Sigmoid colon (tissue), 7 donors: Measurements from ENCODE around the gene SLAMF7. TPM values are rescaled to one million over a fixed set of nuclear protein-coding genes. Genes with fewer than 3 reads are reported as not detected.
"Not testable (repeated sequence)": the region's sequence is repeated elsewhere in the genome, so short reads cannot be mapped to it uniquely, and the experiment has no call there.

Source experiments
- DNase-seq: peaks from one replicate; pipeline ENCODE4 v3.0.0-alpha.2; 2019
- H3K27ac ChIP-seq, 4 donors: fragments of 200-600 bp; sonication (generic); one replicate each; pipeline ENCODE4 v1.5.1; 2016 to 2019; ENCODE audit warnings: mild to moderate bottlenecking in 1 of 4
- H3K27me3 ChIP-seq, 3 donors: fragments of 200-600 bp; sonication (generic); one replicate each; pipeline ENCODE4 v1.5.1; 2019; ENCODE audit warnings: mild to moderate bottlenecking in 1 of 3
- H3K36me3 ChIP-seq, 4 donors: fragments of 200-600 bp; sonication (generic); one replicate each; pipeline ENCODE4 v1.5.1; 2016 to 2019
- H3K4me1 ChIP-seq, 4 donors: fragments of 200-600 bp; sonication (generic); one replicate each; pipeline ENCODE4 v1.5.1; 2017 to 2019
- H3K4me3 ChIP-seq, 4 donors: fragments of 200-600 bp; sonication (generic); one replicate each; pipeline ENCODE4 v1.5.1; 2017 to 2019; ENCODE audit warnings: mild to moderate bottlenecking in 2 of 4, moderate library complexity in 1 of 4
- H3K9me3 ChIP-seq, 4 donors: fragments of 200-600 bp in 3 of 4; sonication (generic) in 3 of 4; one replicate each; pipeline versions ENCODE4 v1.5.1 to v1.6.1; 2013 to 2019
- CTCF ChIP-seq, 4 experiments: fragments of 450-650 bp in 3 of 4; fragments of 200-600 bp in 1 of 4; IDR thresholded peaks; one replicate each; pipeline ENCODE4 v1.5.1; 2016 to 2019; ENCODE audit warnings: antibody characterized with exemption in 4 of 4, mild to moderate bottlenecking in 3 of 4, moderate library complexity in 2 of 4
- EP300 ChIP-seq, 4 donors: sonication (generic); formaldehyde crosslinking; IDR thresholded peaks; one replicate each; pipeline ENCODE4 v1.6.1; 2017; ENCODE audit warnings: antibody characterized with exemption in 4 of 4
- POLR2A ChIP-seq, 2 donors: fragments of 450-650 bp; IDR thresholded peaks; one replicate each; pipeline ENCODE4 v1.6.1; 2016; ENCODE audit warnings: antibody characterized with exemption in 2 of 2, mild to moderate bottlenecking in 2 of 2, moderate library complexity in 2 of 2
- POLR2AphosphoS5 ChIP-seq, 4 donors: sonication (generic); formaldehyde crosslinking; IDR thresholded peaks; one replicate each; pipeline ENCODE4 v1.6.1; 2017; ENCODE audit warnings: antibody characterized with exemption in 4 of 4
- WGBS, 2 donors: extraction: QIAGEN DNeasy Blood & Tissue Kit; methylation state at CpG; one replicate each; pipeline ENCODE4 v1.1.7; 2013; 5-methylcytosine and 5-hydroxymethylcytosine counted together
- intact Hi-C: fragments of 100-400 bp; cut with DNase I; formaldehyde crosslinking; loops from one replicate; pipeline ENCODE4 v1.15.1; 2023
- polyA plus RNA-seq, 3 donors: library from polyadenylated mRNA; stranded (reverse); fragments of 200-250 nt; gene quantifications; one replicate each; pipeline ENCODE4 v1.2.3, GENCODE V29; 2013
- total RNA-seq, 4 donors: library from RNA; depleted of rRNA; stranded (reverse); fragments of >200 nt; gene quantifications; one replicate each; pipeline ENCODE4 v1.1.0, GENCODE V29; 2016
- donor health status: healthy with polysubstance abuse.
- donor health status: Bipolar disorder and iron deficiency.
- donor health status: healthy.

The SLAMF7 gene
- total and polyA plus RNA-seq, 7 donors, result 0.16 to 31.0 (median 2.2) TPM; not detected in 1

GRCh38 chr1:160779626-160780397 lies 40.8 kb downstream of the SLAMF7 start:
- no peaks in the 10 kb centered on the region for H3K4me1 ChIP-seq
- H3K27ac ChIP-seq, result no peak overlapping the region
- no peaks in the 10 kb centered on the region for H3K27me3 ChIP-seq
- H3K4me3 ChIP-seq, result no peak overlapping the region
- no peaks in the 10 kb centered on the region for H3K36me3 ChIP-seq
- 92 to 95% methylated on average over 18 of the region's 18 CpGs for WGBS, 2 donors
- no peaks in the 10 kb centered on the region for H3K9me3 ChIP-seq
- intact Hi-C loops, result no loop called here
- no peak for DNase-seq
- TF ChIP-seq POLR2A (IDR thresholded peaks at IDR 0.05) (no peak), POLR2AphosphoS5 (IDR thresholded peaks at IDR 0.05) (no peak), CTCF (IDR thresholded peaks at IDR 0.05) (no peak), EP300 (IDR thresholded peaks at IDR 0.05) (no peak)

GRCh38 chr1:160780398-160780755 lies 41.3 kb downstream of the SLAMF7 start:
- H3K27ac ChIP-seq, result no peak overlapping the region
- intact Hi-C loops, result no loop called here
- WGBS, 2 donors, result 84 to 89% methylated on average over 2 of the region's 2 CpGs

GRCh38 chr1:160781186-160781766 lies 42.2 kb downstream of the SLAMF7 start:
- intact Hi-C loops, result no loop called here
- DNase-seq, result no peak
- TF ChIP-seq POLR2A (IDR thresholded peaks at IDR 0.05) (no peak), EP300 (IDR thresholded peaks at IDR 0.05) (no peak), CTCF (IDR thresholded peaks at IDR 0.05) (no peak), POLR2AphosphoS5 (IDR thresholded peaks at IDR 0.05) (no peak)
- no peaks in the 10 kb centered on the region for H3K4me1 ChIP-seq
- H3K9me3 ChIP-seq, result no peaks in the 10 kb centered on the region
- WGBS, 2 donors, result 23 to 67% methylated on average over 8 of the region's 8 CpGs
- no peaks in the 10 kb centered on the region for H3K27me3 ChIP-seq
- H3K36me3 ChIP-seq, result no peaks in the 10 kb centered on the region
- no peak overlapping the region for H3K27ac ChIP-seq
- no peak overlapping the region for H3K4me3 ChIP-seq

More at GRCh38 chr1:160780398-160780755, 41.3 kb downstream of the SLAMF7 start:
- H3K9me3 ChIP-seq, result no peaks in the 10 kb centered on the region
- H3K36me3 ChIP-seq, result no peaks in the 10 kb centered on the region
- H3K27me3 ChIP-seq, result no peaks in the 10 kb centered on the region
- no peak overlapping the region for H3K4me3 ChIP-seq
- DNase-seq, result no peak
- H3K4me1 ChIP-seq, result no peaks in the 10 kb centered on the region
- TF ChIP-seq POLR2A (IDR thresholded peaks at IDR 0.05), result no peak
- no peak for TF ChIP-seq EP300 (IDR thresholded peaks at IDR 0.05)
- TF ChIP-seq CTCF (IDR thresholded peaks at IDR 0.05), result no peak
- TF ChIP-seq POLR2AphosphoS5 (IDR thresholded peaks at IDR 0.05), result no peak

GRCh38 chr1:160781914-160782689 lies 43.1 kb downstream of the SLAMF7 start:
- H3K4me3 ChIP-seq, result no peak overlapping the region
- H3K27ac ChIP-seq, result no peak overlapping the region
- no peaks in the 10 kb centered on the region for H3K9me3 ChIP-seq
- DNase-seq, result no peak
- intact Hi-C loops, result no loop called here
- no peak for TF ChIP-seq CTCF (IDR thresholded peaks at IDR 0.05)
- no peak for TF ChIP-seq POLR2A (IDR thresholded peaks at IDR 0.05)
- no peak for TF ChIP-seq POLR2AphosphoS5 (IDR thresholded peaks at IDR 0.05)
- no peak for TF ChIP-seq EP300 (IDR thresholded peaks at IDR 0.05)
- WGBS, 2 donors, result 32 to 55% methylated on average over 9 of the region's 9 CpGs
- no peaks in the 10 kb centered on the region for H3K36me3 ChIP-seq
- no peaks in the 10 kb centered on the region for H3K27me3 ChIP-seq
- no peaks in the 10 kb centered on the region for H3K4me1 ChIP-seq

- DNase-seq, H3K36me3 ChIP-seq, H3K27me3 ChIP-seq, H3K27ac ChIP-seq, H3K9me3 ChIP-seq, H3K4me1 ChIP-seq, intact Hi-C loops, H3K4me3 ChIP-seq: not testable (repeated sequence)
- WGBS, 2 donors, result 36 to 73% methylated on average over 23 to 24 of the region's 25 CpGs
These were observed 44.1 kb downstream of the SLAMF7 start for GRCh38 chr1:160782988-160783765.
